GM08714 (cell line): ENCODE results near the gene RNF17.
A peak's percentile ranks its signal among the peaks of the same experiment; 100 is the strongest.

Source experiments
- H3K4me3 ChIP-seq: fragments of 200-500 bp; sonication (Bioruptor generic); 2 replicates; pipeline ENCODE4 v1.5.1; 2014; ENCODE audit warnings: mild to moderate bottlenecking, low read length, inconsistent platforms
- ZNF274 ChIP-seq: IDR thresholded peaks from 2 replicates; pipeline ENCODE4 v1.6.1; 2012; ENCODE audit warnings: mild to moderate bottlenecking, low read depth, low read length

The RNF17 gene

DNA sequence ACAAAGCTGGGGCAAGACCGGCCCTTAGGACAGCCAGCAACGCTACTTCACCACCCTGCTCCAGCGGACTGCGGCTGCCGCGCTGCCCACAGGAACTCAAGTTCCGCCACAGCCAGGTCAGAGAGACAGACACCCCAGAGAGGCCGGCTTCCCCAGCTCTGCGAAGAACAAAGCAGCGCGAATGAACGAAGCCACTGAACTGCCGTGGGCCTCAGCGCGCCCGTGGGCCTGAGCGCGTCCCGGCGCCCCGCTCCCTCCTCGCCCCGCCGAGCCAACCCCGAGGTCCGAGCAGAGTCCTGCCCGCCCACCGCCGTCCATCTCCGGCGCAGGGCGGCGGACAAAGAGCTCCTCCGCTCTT is 158.4 kb downstream of the RNF17 start:
- H3K4me3 ChIP-seq, result peak overlapping the region; percentile 84
- no peak for TF ChIP-seq ZNF274

DNA sequence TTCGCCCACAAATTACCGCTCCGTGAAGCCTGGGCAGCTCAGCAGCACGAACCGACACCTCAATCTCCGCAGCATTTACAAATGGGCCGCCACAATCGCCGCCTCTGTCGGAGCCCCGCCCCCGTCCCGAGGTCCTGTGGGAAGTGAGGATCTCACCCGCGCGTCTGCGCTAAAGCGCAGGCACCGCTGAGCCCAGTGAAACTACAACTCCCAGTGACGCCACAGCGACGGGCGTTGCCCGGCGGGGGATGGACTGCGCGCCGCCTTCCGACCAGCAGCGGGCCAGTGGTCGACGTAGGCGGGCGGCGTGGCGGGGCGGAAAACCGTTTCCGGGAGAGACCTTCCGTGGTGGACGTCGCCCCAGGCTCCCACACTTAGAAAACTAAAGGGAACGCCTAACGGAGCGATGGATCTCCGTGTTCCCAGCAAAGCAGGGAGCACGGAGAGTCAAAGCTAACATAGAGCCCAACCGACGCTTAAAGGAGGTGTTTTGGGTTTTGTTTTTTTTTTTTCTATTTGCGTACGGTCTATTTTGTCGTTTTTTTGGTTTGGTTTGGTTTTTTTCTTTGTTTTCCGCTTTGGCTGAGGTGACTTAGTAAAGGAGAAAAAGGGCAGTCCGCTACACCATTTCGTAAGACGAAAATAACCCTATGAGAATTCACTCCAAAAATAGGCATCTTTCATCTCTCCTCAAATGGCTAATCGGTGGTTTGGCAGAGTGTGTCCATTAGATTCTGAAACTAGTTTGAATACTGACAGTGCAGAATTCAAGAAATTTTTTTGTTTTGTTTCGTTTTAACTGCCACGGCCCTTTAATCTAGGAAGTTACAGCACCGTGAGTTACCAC is 159.0 kb downstream of the RNF17 start:
- H3K4me3 ChIP-seq, result peak overlapping the region; percentile 95
- no peak for TF ChIP-seq ZNF274

DNA sequence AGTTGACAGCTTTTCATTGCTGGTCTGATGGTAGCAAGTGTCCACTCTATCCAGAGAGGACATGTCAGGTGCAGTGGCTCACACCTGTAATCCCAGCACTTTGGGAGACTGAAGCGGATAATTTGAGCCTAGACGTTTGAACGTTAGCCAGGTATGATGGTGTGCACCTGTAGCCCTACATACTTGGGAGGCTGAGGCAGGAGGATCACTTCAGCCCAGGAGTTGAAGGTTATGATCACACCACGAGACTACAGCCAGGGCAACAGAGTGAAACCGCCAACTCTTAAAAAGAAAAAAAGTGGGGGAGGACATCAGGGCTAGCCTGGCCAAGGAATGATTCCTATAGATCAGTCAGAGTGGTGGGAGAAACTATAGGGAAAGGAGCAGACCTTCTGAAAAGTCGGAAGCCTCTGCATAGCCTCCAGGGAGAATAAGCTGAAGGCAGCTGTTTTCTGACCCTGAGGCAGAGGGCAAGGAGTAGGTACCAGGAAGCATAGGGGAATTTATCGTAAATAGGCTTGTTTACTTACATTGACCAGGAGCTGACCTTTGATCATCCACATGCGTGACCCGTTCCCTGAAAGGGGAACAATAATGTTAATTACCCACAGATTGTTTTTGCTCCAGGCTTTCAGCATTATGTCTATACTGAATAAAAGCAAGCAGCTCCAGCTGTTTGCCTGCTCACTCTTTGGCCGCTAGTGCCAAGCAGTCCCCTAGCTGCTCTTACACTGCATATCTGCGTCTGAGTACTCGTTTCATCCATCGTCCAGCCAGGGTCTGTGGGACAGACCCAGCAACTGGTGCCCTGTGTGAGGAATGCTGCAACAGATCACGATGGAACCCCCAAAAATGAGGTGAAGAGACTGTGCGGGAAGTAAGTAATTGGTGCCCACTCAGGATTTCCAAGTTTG is 161.6 kb downstream of the RNF17 start:
- no peak overlapping the region for H3K4me3 ChIP-seq
- no peak for TF ChIP-seq ZNF274

DNA sequence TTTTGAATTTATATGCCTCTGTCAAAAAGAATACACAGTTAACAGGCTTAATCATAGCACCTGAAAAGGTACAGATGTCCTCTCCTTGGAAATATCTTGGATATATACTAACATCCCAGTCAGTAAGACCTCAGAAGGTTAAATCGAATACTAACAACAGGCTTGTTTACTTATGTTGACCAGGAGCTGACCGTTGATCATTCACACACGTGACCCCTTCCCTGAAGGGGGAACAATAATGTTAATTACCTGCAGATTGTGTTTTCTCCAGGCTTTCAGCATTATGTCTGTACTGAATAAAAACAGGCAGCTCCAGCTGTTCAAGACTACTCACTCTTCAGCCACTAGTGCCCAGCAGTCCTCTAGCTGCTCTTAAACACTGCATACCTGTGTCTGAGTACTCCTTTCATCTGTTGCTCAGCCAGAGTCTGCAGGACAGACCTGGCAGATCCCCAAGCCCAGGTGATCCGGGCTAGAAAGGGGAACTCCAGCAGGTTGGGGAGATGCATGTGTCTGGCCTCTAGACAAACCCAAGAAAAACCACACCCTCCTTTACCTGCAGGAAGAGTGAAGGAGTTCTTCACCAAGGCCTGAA is 163.9 kb downstream of the RNF17 start:
- TF ChIP-seq ZNF274, result no peak
- H3K4me3 ChIP-seq, result no peak overlapping the region

DNA sequence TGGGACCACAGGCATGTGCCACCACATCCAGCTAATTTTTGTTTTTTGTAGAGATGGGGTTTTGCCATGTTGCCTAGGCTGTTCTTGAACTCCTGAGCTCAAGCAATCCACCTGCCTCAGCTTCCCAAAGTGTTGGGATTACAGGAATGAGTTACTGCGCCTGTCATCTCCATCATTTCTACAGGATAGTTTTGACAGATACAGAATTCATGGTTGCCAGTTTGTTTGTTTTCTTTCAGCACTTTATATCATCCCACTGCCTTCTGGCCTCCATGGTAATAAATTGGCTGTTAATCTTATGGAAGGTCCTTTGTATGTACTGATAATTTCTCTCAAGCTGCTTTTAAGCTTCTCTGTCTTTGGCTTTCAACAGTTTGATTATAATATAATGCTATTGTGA is 165.2 kb downstream of the RNF17 start:
- TF ChIP-seq ZNF274, result no peak
- no peak overlapping the region for H3K4me3 ChIP-seq
